GDM1 (cell line): ENCODE measurements around the gene RBM20.
"Not testable (repeated sequence)": the region's sequence is repeated elsewhere in the genome, so short reads cannot be mapped to it uniquely, and the experiment has no call there.

Experiments used
- DNase-seq: peaks from one replicate; lab custom pipeline; 2025; lab: John Stamatoyannopoulos, UW

RBM20 gene

GRCh38 chr10:110625356-110625894 is 18.7 kb upstream of the RBM20 start:
- DNase-seq, result no peak

- no peak for DNase-seq
These were observed 17.9 kb upstream of the RBM20 start for GRCh38 chr10:110625951-110626855.

- DNase-seq, result no peak
These were observed 16.0 kb upstream of the RBM20 start for GRCh38 chr10:110628161-110628560.

DNA sequence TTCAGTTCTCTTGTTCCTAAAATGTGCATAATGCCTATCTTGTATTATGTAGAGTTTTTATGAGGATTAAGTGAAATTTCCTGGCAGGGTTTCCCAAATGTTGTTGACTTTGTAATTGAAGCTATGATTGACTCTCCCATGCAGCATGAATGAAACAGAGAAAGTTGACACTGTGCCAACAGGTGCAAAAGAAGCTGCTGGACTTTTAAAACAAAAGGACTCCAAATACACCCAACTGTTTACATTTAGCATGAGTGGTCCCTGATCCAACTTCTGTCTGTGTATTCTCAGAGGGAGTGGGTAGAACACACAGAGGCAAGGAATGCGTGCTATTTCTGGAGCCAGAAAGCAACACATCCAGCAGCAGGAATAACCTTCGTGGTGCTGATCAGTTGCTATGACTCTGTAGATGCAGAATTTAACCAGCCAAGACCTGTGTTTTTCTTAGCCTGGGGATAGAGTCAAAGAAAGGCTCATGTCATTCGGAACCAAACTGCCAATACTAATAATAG is 14.4 kb upstream of the RBM20 start:
- no peak for DNase-seq

GRCh38 chr10:110631934-110632333 is 12.2 kb upstream of the RBM20 start:
- DNase-seq, result no peak

- no peak for DNase-seq
These were observed 11.4 kb upstream of the RBM20 start for GRCh38 chr10:110632591-110633215.

DNA sequence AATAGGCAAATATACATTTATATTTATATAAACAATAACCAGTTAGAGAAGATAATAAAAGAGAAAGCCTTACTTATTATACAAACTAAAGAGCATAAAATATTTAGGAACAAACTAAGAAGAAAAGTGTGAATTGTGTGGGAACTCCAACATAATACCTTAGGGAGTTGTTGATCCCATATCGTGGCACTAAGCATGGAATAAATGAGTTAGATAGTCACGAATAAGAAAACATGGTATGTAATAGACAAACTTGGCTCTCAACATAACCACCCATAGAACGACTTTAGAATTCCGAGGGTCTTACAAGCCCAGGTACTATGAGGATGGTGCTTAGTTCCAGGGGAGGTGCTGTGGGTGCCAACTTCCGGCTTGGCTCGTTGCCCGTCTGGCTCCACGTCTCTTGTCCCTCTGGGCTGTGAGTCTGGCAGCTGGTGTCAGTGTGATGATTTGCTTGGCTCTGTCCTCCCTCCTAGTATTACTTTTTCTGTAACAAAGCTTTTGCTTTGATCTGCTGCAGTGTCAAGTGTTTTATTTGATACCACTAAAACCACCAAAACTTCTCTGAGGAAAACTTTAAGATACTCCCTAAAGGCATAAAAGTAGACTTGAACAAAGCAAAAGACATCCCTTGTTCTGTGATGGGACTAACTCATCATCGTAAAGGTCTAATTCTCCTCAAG is 9.5 kb upstream of the RBM20 start:
- no peak for DNase-seq

DNA sequence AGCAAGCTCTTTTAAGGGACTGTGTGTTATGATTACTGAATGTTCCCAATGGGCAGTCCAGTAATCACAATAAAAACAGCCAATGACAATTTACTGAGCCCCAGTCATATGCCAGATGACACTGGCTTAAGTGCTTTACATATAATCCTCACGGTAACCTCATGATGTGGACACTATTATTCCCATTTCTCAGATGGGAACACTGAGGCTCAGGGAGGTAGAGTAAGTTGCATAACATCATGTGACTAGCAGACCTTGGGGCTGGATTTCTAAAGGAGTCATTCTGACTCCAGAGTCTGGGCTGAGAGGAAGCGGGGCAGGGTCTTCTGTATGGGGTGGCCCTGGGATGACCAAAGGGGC is 7.6 kb upstream of the RBM20 start:
- no peak for DNase-seq

GRCh38 chr10:110636932-110637557 is 7.1 kb upstream of the RBM20 start:
- DNase-seq, result no peak

- no peak for DNase-seq
These were observed 6.5 kb upstream of the RBM20 start for GRCh38 chr10:110637558-110638053.

DNA sequence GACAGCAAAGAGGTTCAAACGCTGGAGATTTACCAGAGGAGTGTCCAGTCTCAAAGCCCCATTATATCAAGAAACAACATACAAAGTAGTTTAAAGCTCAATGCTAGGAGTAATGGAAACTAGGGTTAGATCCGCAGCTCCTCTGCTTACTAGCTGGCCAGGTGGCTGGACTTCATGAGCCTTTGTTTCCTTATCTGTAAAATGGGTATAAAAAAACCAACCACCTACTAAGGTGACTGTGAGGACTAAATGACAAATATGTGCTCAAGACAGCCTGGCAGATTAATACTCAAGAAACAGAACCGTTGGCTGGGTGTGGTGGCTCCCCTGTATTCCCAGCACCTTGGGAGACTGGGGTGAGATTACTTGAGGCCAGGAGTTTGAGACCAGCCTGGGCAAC is 5.8 kb upstream of the RBM20 start:
- DNase-seq, result no peak

DNA sequence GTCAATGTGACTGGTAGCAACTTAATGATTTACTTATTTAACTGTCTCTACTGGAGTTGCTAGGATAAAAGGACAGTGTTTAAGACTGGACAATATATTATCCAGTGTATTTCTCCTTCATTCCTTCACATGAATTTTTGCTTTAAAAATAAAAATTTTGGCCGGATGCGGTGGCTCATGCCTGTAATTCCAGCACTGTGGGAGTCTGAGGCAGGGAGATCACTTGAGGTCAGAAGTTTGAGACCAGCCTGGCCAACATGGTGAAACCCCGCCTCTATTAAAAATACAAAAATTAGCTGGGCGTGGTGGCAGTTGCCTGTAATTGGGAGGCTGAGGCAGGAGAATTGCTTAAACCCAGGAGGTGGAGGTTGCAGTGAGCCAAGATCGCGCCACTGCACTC is 5.1 kb upstream of the RBM20 start:
- not testable (repeated sequence) for DNase-seq

- not testable (repeated sequence) for DNase-seq
These were observed 4.3 kb upstream of the RBM20 start for GRCh38 chr10:110639858-110640257.

GRCh38 chr10:110641256-110641655 is 2.9 kb upstream of the RBM20 start:
- DNase-seq, result no peak

DNA sequence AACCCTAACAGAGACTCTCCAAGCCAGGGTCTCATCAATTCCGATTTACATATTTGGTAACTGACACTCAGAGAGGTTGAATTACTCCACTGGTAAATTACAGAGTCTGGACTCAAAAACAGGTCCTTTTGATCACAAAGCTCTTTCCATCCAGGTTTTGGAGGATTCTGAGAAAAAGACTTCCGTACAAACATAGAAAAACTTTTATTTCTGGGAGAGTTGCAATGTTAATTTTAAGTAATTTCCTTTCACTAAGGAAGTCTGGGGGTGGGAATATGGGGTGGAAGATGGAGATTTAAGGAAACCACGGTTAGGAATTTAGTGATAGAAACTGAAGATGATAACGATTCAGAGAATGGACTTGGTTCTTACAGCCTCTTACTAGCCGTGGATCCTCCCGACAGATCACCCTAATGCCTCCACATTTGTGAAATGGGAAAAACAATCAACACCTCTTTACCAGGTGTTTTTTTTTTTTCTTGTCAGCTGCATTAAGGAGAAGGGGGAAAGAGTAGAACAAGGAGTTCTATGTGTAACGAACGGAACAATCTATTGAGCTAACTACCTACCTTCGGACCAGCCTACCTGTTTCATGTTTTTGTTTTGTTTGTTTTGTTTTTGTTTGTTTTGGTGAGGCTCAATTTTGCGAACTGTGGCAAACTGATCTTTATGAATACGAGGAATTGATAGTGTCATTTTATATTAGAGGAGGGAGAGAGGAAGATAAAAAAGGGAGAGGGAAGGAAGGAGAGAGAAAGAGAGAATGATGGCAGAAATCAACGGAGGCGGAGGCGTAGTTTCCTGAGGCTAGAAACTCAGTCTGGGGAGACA is 1.7 kb upstream of the RBM20 start:
- DNase-seq, result no peak

GRCh38 chr10:110643035-110643652 is 992 bp upstream of the RBM20 start:
- DNase-seq, result no peak

DNA sequence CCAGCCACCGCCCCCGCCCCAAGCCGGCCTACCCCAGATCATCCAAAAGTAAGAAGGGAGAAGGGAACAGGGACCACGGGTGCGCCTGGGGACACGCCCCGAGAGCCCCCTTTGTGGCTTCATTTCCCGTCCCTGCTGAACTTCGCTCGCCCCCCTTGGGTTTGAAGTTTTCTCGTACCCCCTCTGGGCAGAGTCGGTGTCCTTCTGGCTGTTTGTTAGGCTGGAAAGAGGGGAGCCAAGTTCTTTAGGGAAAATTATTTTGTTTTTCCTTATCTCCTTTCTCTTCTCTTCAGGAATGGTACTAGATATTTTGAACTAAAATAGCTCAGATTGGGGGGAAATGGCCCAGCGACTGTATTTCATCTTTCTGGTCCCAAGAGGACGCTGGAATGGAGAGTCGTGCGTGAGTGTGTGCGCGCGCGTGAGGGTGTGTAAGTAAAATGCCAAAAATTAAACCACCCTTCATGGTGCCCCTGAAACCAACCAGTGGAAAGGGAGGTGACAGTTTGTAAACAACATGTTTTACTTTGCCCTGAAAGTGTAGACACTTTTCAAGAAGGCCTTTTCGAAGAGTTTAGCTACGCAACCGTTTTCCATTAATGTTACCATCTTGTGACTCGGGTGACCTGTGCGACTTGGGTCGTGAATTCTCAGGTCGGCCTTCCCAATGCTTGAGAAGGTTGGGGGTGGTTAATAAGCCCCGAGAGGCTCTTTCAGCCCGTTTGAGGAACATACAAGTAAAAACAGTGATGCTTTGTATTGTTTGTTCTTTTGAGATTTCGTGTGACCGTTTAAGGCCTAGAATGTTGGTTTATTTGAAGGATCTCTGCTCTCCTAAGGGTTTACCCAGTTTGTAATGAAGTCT is 694 bp downstream of the RBM20 start:
- no peak for DNase-seq

GRCh38 chr10:110646417-110647135 is 2.4 kb downstream of the RBM20 start:
- DNase-seq, result no peak

DNA sequence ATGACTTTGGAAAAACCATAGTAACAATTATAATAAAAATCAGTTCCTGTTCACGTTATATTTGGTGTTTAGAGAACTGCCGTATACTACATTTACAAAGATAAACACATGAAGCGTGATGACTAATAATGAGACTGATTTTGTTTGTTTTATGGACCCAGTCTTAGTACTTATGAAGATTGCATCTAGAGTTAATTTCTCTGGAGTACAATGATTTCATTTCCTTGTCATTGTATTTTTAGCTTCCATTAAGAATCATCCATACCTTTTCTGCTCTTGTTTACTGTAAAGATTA is 2.9 kb downstream of the RBM20 start:
- no peak for DNase-seq
